ENCODE results near the gene APEH.
"Not testable (repeated sequence)": the region's sequence is repeated elsewhere in the genome, so short reads cannot be mapped to it uniquely, and the experiment has no call there.

APEH gene

DNA sequence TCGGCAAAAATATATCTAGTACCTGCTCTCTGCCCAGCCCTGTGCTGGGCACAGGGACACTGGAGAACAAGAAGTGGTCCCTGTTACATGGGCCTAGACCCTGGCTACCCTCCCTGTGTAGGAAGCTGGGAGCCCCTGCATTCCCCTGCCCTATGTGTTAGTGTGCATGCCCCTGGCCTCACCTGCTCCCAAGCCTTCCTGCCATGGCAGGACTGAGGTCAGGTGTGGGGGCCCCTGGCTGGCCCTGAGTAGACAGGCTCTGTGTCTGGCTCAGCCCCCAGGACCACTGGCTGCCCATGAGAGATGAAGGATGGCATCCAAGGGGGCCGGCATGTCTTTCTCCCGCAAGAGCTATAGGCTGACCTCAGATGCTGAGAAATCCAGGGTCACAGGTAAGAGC lies 16.7 kb downstream of the APEH start:
- DNase-seq (ENCODE audit: low spot score): not testable (repeated sequence)

- DNase-seq (ENCODE audit: low spot score): not testable (repeated sequence)
Measured at GRCh38 chr3:49691481-49691880, 17.3 kb downstream of the APEH start.

- not testable (repeated sequence) for DNase-seq (ENCODE audit: low spot score)
Measured at GRCh38 chr3:49694409-49695070, 20.4 kb downstream of the APEH start.

DNA sequence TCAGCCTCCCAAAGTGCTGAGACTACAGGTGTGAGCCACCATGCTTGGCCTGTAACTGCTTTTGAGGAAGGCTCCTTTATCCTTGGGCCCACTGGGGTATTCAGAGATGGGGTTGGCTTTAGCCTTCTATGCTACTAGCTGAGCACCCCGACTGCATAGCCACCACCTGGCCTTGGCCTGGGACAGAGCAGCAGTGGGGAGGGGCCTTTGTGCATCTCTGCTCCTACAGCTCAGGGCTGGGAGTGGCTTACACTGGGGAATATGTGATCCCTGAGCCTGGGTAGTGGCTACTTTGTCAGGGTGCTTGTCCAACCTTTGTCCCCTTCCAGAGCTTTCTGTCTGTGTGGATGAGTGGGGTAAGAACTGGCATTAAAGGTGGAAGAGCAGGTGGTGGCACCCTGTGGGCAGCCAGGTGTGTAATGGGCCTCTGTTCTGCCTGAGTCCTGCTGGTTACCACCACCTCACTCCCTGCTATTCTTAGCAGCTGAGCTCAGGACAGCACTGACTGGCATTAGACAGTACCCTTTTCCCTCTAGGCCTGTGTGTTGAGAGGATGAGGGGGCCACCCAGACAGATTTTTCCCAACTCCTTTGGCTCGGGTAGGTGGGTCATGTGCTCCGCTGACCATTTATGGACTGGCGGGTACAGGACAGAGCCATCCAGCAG lies 21.3 kb downstream of the APEH start:
- DNase-seq (ENCODE audit: low spot score): not testable (repeated sequence)

GRCh38 chr3:49699281-49699979 lies 25.3 kb downstream of the APEH start:
- DNase-seq (ENCODE audit: low spot score): no peak

DNA sequence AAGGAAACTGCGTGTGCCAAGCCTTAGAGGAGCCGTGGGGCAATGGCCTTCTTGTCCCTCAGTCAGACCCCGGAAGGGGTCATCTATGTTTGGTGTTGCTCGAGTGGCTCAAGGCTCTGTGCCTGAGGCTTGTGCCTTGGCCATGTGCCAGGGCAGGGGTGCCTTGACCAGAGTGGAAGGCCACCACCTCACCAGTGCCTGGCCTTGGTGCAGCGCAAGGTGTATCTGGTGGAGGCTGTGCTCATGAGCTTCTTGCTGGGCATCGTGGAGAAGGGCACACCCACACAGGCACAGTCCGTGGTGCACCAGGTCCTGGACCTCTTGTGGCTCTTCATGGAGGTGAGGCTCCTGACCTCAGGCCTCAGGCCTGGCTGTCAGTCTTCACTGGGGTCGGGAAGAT lies 25.9 kb downstream of the APEH start:
- no peak for DNase-seq (ENCODE audit: low spot score)

DNA sequence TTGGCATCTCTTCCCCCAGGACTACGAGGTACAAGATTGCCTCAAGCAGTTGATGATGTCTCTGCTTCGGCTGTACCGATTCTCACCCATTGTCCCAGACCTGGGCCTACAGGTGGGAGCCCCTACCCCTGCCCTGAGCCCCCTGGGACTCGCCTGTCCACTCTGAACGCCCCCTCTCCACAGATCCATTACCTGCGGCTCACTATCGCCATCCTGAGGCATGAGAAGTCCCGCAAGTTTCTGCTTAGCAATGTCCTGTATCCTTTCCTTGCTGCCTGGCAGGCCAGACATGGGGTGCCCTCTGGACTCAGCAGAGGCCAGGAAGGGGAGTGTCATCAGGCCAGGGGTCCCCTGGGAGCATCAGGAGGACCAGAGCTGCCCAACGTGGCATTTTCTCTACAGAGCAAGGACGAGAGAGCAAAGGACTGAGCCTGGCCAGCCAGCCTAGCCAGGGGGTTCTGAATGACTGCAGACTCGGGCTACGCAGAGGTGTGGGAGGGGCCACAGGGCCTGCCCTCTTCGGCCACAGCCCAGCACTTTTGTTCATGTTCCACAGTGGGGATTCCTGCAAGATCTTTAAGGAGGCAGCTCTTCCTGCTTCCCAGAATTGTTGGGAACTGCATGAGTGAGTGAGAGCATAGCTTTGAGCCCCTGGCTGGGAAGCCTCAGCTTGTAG lies 26.4 kb downstream of the APEH start:
- no peak for DNase-seq (ENCODE audit: low spot score)

DNA sequence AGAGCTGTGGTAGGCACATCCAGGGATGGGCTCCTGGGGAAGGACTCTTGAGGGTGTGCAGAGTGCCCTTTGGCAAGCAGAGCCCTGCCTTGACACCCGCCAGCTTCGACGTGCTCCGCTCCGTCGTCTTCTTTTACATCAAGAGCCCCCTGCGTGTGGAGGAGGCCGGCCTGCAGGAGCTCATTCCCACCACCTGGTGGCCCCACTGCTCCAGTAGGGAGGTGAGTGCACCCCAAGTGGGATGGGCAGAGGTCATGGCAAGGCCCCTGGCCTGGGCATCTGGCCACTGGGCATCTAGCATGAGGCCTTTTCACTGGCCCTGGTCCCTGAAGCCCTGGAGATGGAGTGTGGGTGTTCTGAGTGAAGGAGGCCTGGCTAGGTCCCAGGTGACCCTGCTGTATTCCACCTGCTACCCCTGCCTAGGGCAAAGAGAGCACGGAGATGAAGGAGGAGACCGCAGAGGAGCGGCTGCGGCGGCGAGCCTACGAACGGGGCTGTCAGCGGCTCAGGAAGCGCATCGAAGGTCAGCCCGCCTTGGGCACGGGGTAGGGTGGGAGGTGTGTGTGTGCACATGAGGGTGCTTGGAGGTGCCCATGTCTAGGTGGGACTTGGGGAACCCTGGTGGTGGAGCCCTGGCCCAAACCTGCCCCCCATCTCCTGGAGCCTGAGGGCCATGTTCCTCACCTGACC lies 27.4 kb downstream of the APEH start:
- DNase-seq (ENCODE audit: low spot score): no peak

- DNase-seq (ENCODE audit: low spot score): no peak
Measured at GRCh38 chr3:49702672-49703071, 28.5 kb downstream of the APEH start.

DNA sequence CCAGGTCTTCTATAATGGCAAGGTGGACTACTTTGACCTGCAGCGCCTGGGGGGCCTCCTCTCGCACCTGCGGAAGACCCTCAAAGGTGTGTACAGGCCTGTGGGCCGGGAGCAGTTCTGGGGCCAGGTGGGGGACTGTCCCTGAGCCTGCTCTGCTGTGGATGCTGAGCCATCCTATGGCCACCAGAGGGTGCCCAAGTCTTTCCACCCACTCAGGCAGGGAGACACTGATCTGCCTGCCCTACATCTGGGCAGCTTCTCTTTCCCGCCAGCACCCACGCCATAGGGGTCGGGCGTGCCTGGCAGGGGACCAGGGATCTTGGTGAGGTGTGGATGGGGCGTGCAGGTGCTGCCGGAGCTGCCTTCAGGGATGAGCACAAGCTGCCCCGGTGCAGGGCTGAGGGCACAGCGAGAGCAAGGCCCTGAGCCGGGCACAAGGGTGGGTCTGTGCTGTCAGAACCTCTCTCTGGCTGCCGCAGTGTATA lies 29.3 kb downstream of the APEH start:
- DNase-seq (ENCODE audit: low spot score): peak; percentile 65

DNA sequence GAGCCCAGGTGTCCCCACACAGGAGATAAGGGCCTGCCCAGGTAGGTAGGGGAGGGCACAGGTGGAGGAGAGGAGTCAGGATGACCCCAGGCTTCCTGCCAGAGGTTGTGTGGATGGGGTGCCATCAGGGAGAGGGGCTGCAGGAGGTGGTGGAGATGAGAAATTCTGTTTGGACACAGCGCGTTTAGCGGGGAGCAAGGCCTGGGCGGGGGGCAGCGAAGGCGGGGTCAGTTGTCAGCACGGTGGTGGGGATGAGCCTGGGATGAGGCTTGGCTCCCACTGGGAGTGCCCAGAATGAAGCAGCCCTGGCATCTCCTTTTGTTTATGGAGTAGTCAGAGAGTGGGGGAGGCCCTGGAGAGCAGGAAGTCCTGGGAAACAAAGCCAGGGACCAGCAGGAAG lies 29.8 kb downstream of the APEH start:
- DNase-seq (ENCODE audit: low spot score): no peak

- no peak for DNase-seq (ENCODE audit: low spot score)
Measured at GRCh38 chr3:49704629-49705028, 30.5 kb downstream of the APEH start.

DNA sequence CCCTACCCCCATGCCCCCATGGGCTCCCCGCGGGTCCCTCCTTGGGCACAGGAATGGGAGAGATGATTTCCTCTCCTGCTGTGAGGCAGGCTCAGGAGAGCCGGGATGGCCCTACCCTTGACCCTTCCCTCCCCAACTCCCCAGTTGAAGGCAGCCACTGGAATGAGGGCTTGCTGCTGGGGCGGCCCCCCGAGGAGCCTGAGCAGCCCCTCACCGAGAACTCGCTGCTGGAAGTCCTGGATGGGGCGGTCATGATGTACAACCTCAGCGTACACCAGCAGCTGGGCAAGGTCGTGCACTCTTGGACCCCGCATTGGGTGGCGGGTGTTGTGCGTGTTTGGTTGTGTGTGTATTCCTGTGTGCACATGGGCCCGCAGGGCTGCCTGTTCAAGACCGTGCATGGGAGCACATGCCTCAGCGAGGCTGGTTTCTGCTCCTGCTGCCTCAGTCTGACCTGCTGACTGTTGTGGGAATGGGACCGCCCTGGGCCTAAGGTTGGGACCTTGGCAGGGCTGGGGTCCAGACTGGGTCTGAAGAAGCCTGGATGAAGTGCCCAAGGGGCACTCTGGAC lies 31.3 kb downstream of the APEH start:
- DNase-seq (ENCODE audit: low spot score): no peak

DNA sequence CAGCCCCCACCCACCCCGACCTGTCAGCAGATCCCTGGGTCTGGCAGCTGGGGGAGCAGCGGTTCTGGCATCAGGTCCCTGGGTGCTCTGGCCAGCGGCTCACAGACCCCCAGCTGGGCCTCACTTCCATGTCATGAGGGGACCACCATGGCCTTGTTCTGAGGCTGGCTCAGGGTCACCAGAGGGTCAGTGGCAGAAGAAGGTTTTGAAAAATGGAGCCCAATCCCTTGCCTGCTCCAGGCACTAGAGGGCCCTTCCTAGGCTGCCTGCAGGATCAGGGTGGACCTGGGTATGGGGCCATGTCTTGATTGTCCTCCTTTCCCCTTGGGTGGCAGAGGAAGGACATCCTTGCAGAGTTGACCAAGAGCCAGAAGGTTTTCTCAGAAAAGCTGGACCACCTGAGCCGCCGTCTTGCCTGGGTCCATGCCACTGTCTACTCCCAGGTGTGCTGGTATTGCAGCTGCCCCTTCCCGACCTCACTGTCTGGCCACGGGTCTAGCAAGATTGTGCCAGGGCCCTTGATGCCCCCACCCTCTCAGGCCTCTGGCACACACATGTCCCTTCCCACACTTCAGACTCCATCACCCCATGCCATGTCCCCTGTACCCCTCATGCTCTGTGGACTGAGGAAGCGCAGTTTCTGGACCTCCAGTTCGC lies 32.4 kb downstream of the APEH start:
- DNase-seq (ENCODE audit: low spot score): no peak

DNA sequence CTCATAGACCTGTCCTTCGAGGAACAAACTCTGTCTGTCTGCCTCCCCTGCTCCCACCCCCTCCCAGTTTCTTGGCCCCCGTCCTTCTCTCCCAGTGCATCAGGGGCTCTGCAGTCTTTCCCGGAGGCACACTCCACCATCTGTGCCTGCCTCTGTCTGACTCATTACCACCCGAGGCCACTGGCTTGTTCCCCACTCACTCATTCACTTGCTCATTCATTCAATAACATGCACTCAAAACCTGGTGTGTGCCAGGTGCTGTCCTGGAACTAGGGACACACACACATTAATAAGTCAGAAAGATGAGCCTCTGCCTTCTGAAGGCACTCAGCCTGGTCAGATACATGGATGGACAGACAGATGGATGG lies 32.9 kb downstream of the APEH start:
- DNase-seq (ENCODE audit: low spot score): no peak

GRCh38 chr3:49709852-49710251 lies 35.7 kb downstream of the APEH start:
- no peak for DNase-seq (ENCODE audit: low spot score)

- DNase-seq (ENCODE audit: low spot score): no peak
Measured at GRCh38 chr3:49711489-49711888, 37.3 kb downstream of the APEH start.

DNA sequence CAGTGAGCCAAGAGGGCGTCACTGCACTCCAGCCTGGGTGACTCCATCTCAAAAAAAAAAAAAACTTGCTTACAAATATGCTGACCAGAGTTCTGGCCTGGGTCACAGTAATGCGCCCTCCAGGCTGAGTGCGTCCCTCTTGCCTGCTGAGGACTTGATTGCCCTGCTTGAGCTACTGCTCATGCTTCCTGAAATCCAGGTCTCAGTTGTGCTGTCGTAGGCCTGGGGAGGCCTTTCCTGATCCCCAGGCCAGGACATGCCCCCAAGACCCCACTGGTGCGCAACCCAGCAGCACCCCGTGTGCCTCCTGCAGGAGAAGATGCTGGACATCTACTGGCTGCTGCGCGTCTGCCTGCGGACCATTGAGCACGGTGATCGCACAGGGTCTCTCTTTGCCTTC lies 38.0 kb downstream of the APEH start:
- no peak for DNase-seq (ENCODE audit: low spot score)

- DNase-seq (ENCODE audit: low spot score): no peak
Measured at GRCh38 chr3:49712631-49713317, 38.6 kb downstream of the APEH start.

GRCh38 chr3:49713336-49714105 lies 39.4 kb downstream of the APEH start:
- DNase-seq (ENCODE audit: low spot score): no peak
